ENCODE results near the gene MACC1. TPM values are rescaled to one million over a fixed set of nuclear protein-coding genes. Genes with fewer than 3 reads are reported as not detected.

The MACC1 gene
- total and polyA plus RNA-seq, 9 of the 15 experiments (the other 6 are each of a cell fraction or from before 2014, with no cell fraction given): 5.9 to 30.2 (median 10.4) TPM

DNA sequence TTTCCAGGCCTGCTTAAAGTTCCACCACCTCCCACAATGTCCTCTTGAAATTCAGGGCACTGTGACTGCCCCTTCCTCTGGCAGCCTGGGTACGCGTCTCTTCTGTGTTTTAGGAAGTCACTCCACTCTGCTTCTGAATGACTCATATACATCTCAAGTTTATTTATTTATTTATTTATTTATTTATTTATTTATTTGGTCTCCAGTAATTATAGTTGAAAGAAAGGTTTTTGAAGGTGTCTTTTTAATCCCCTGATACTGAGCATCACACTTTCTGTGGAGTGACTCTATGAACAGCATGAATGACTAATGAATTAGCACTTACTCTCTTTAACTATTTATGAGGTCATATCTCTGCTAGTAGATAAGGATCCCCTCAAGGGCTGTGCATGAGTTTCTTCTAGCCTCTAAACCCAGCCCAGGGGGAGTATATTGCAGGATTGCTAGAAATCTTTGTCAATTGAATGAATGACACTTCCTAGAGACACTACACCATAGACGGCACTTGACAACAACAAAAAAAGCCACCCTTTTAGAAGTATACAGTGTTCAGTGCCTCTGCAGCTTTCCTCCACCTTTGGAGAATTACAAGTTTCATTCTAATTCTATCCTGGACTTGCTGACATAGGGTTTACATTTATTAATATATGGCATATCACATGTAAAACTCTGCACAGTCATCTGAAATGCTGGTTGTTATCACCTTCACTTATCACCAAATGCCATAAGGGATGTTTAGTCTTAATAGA is 2.1 kb downstream of the MACC1 start (continued):
- TF ChIP-seq, protein P1, sequence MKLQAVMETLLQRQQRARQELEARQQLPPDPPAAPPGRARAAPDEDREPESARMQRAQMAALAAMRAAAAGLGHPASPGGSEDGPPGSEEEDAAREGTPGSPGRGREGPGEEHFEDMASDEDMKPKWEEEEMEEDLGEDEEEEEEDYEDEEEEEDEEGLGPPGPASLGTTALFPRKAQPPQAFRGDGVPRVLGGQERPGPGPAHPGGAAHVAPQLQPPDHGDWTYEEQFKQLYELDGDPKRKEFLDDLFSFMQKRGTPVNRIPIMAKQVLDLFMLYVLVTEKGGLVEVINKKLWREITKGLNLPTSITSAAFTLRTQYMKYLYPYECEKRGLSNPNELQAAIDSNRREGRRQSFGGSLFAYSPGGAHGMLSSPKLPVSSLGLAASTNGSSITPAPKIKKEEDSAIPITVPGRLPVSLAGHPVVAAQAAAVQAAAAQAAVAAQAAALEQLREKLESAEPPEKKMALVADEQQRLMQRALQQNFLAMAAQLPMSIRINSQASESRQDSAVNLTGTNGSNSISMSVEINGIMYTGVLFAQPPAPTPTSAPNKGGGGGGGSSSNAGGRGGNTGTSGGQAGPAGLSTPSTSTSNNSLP (IDR thresholded peaks at IDR 0.05; ENCODE audit: borderline replicate concordance, low read depth, low read length): 0 out of 2 replicates have a peak, but pooled peaks have one; percentile 4
- peak; percentile 13; the same call in 1 of the 2 replicates for TF ChIP-seq LEF1 (IDR thresholded peaks at IDR 0.05)
- TF ChIP-seq ZNF766 (CRISPR knock-in tag; conservative IDR thresholded peaks at IDR 0.05): peak; percentile 93
- TF ChIP-seq, protein P2, sequence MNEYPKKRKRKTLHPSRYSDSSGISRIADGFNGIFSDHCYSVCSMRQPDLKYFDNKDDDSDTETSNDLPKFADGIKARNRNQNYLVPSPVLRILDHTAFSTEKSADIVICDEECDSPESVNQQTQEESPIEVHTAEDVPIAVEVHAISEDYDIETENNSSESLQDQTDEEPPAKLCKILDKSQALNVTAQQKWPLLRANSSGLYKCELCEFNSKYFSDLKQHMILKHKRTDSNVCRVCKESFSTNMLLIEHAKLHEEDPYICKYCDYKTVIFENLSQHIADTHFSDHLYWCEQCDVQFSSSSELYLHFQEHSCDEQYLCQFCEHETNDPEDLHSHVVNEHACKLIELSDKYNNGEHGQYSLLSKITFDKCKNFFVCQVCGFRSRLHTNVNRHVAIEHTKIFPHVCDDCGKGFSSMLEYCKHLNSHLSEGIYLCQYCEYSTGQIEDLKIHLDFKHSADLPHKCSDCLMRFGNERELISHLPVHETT (CRISPR knock-in tag; conservative IDR thresholded peaks at IDR 0.05 in 1 of 2, IDR thresholded peaks at IDR 0.05 in 1 of 2): 0 out of 4 replicates have a peak, but pooled peaks of 1 of the 2 experiments have one; percentile 54
- TF ChIP-seq TAF9B (IDR thresholded peaks at IDR 0.05; ENCODE audit: partially characterized antibody): no peak
- TF ChIP-seq, protein P3, sequence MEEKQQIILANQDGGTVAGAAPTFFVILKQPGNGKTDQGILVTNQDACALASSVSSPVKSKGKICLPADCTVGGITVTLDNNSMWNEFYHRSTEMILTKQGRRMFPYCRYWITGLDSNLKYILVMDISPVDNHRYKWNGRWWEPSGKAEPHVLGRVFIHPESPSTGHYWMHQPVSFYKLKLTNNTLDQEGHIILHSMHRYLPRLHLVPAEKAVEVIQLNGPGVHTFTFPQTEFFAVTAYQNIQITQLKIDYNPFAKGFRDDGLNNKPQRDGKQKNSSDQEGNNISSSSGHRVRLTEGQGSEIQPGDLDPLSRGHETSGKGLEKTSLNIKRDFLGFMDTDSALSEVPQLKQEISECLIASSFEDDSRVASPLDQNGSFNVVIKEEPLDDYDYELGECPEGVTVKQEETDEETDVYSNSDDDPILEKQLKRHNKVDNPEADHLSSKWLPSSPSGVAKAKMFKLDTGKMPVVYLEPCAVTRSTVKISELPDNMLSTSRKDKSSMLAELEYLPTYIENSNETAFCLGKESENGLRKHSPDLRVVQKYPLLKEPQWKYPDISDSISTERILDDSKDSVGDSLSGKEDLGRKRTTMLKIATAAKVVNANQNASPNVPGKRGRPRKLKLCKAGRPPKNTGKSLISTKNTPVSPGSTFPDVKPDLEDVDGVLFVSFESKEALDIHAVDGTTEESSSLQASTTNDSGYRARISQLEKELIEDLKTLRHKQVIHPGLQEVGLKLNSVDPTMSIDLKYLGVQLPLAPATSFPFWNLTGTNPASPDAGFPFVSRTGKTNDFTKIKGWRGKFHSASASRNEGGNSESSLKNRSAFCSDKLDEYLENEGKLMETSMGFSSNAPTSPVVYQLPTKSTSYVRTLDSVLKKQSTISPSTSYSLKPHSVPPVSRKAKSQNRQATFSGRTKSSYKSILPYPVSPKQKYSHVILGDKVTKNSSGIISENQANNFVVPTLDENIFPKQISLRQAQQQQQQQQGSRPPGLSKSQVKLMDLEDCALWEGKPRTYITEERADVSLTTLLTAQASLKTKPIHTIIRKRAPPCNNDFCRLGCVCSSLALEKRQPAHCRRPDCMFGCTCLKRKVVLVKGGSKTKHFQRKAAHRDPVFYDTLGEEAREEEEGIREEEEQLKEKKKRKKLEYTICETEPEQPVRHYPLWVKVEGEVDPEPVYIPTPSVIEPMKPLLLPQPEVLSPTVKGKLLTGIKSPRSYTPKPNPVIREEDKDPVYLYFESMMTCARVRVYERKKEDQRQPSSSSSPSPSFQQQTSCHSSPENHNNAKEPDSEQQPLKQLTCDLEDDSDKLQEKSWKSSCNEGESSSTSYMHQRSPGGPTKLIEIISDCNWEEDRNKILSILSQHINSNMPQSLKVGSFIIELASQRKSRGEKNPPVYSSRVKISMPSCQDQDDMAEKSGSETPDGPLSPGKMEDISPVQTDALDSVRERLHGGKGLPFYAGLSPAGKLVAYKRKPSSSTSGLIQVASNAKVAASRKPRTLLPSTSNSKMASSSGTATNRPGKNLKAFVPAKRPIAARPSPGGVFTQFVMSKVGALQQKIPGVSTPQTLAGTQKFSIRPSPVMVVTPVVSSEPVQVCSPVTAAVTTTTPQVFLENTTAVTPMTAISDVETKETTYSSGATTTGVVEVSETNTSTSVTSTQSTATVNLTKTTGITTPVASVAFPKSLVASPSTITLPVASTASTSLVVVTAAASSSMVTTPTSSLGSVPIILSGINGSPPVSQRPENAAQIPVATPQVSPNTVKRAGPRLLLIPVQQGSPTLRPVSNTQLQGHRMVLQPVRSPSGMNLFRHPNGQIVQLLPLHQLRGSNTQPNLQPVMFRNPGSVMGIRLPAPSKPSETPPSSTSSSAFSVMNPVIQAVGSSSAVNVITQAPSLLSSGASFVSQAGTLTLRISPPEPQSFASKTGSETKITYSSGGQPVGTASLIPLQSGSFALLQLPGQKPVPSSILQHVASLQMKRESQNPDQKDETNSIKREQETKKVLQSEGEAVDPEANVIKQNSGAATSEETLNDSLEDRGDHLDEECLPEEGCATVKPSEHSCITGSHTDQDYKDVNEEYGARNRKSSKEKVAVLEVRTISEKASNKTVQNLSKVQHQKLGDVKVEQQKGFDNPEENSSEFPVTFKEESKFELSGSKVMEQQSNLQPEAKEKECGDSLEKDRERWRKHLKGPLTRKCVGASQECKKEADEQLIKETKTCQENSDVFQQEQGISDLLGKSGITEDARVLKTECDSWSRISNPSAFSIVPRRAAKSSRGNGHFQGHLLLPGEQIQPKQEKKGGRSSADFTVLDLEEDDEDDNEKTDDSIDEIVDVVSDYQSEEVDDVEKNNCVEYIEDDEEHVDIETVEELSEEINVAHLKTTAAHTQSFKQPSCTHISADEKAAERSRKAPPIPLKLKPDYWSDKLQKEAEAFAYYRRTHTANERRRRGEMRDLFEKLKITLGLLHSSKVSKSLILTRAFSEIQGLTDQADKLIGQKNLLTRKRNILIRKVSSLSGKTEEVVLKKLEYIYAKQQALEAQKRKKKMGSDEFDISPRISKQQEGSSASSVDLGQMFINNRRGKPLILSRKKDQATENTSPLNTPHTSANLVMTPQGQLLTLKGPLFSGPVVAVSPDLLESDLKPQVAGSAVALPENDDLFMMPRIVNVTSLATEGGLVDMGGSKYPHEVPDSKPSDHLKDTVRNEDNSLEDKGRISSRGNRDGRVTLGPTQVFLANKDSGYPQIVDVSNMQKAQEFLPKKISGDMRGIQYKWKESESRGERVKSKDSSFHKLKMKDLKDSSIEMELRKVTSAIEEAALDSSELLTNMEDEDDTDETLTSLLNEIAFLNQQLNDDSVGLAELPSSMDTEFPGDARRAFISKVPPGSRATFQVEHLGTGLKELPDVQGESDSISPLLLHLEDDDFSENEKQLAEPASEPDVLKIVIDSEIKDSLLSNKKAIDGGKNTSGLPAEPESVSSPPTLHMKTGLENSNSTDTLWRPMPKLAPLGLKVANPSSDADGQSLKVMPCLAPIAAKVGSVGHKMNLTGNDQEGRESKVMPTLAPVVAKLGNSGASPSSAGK (IDR thresholded peaks at IDR 0.05): 0 out of 2 replicates have a peak, but pooled peaks have one; percentile 10
- TF ChIP-seq KDM1A (IDR thresholded peaks at IDR 0.05): peak; percentile 35 to 37; a peak in 1 of 4 replicates
